ENCODE results near the gene KCNA3.
A peak's percentile ranks its signal among the peaks of the same experiment; 100 is the strongest.

GRCh38 chr1:110647254-110647891 is 27.4 kb downstream of the KCNA3 start:
- TF ChIP-seq POLR2AphosphoS5 (IDR thresholded peaks at IDR 0.05) (peak in 1 of 3 donors; percentile 30), POLR2A (IDR thresholded peaks at IDR 0.05) (no peak)

Measured in transverse colon (tissue), 3 donors.